Measurements from ENCODE around the gene FAM50B. TPM values are rescaled to one million over a fixed set of nuclear protein-coding genes. Genes with fewer than 3 reads are reported as not detected.
A peak's percentile ranks its signal among the peaks of the same experiment; 100 is the strongest.

The FAM50B gene
- total RNA-seq, 1 experiment from 2014 or later, result 3.3 TPM

DNA sequence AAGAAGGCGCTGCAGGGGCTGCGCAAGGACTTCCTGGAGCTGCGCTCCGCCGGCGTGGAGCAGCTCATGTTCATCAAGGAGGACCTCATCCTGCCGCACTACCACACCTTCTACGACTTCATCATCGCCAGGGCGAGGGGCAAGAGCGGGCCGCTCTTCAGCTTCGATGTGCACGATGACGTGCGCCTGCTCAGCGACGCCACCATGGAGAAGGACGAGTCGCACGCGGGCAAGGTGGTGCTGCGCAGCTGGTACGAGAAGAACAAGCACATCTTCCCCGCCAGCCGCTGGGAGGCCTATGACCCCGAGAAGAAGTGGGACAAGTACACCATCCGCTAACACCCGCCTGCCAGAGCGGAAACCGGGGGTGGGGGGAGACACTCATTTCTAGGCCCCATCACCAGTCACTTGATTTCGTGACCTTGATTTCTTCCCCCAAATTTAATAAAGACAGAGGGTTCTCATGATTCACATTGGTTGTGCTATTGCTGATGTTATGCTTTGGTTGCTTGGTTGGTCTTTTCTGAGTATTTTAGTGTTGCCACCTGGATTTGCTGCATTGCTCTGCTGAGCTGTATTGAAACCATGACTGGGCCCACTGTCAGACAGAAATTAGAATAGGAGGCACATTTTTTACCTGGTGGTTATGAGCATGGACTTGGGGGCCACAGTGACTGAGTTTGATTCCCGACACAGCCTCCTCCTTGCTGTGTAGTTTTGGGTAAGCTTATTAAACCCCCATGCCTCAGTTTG lies 1.5 kb downstream of the FAM50B start:
- no peak overlapping the region for H2BK120ac ChIP-seq (ENCODE audit: low read depth, low read length, poor library complexity, severe bottlenecking)
- H3K4ac ChIP-seq (ENCODE audit: low read depth, low read length), result no peak overlapping the region
- H3K14ac ChIP-seq (ENCODE audit: insufficient read depth, low read length), result no peak overlapping the region; the same call in 1 of the 2 replicates
- Mint-ChIP-seq H3K27ac (no peak overlapping the region), H3K27me3 (ENCODE audit: low read depth) (peaks cover 6% of the 10 kb centered on the region), H3K4me1 (peaks cover 7 to 9% of the 10 kb centered on the region in 2 experiments), H3K9me3 (no peaks in the 10 kb centered on the region), H3K4me3 (0 out of 5 replicates have a peak overlapping the region, but pooled peaks of 1 of the 2 experiments have one; percentile 17), H3K36me3 (ENCODE audit: insufficient read depth in 1 of 3, low read depth in 3 of 3) (peaks cover 2 to 14% (median 6%) of the 10 kb centered on the region in 3 experiments; a peak in 2 of 7 replicates)
- no peak overlapping the region for H2AK5ac ChIP-seq (ENCODE audit: insufficient read length, low read length)
- H2BK5ac ChIP-seq (ENCODE audit: insufficient read length, low read length), result no peak overlapping the region
- no peak overlapping the region for H3K18ac ChIP-seq (ENCODE audit: insufficient read length, low read depth, low read length)
- no peak overlapping the region for H4K91ac ChIP-seq (ENCODE audit: insufficient read length, low read depth, low read length)
- no peak overlapping the region for H4K5ac ChIP-seq (ENCODE audit: insufficient read length, low read depth, low read length)
- no peaks in the 10 kb centered on the region for H3K79me2 ChIP-seq (ENCODE audit: insufficient read depth, low read length)
- no peak overlapping the region for H3K27ac ChIP-seq (ENCODE audit: insufficient read length, low read depth, low read length)
- no peak overlapping the region for H3T11ph ChIP-seq (ENCODE audit: low read length)
- no peak overlapping the region for H3K56ac ChIP-seq (ENCODE audit: insufficient read length, low read depth, low read length)
- no peak overlapping the region for H2BK20ac ChIP-seq (ENCODE audit: low read depth, low read length, poor library complexity, severe bottlenecking)
- H3K4me2 ChIP-seq (ENCODE audit: insufficient read depth, insufficient read length, low read length), result no peak overlapping the region
- H2AFZ ChIP-seq (ENCODE audit: low read length), result no peak overlapping the region
- no CpG with 5 or more reads among the region's 33 CpGs for WGBS (ENCODE audit: extremely low coverage, insufficient read length, low lambda C conversion rate)
- no peaks in the 10 kb centered on the region for H3K79me1 ChIP-seq (ENCODE audit: insufficient read depth, low read depth, low read length, poor library complexity, severe bottlenecking)
- H3K23ac ChIP-seq (ENCODE audit: insufficient read length, low read depth, low read length), result no peak overlapping the region
- H4K8ac ChIP-seq (replicated peaks; ENCODE audit: insufficient read length, low read depth, low read length), result no peak overlapping the region
- DNase-seq, result no peak
- H2BK12ac ChIP-seq (ENCODE audit: insufficient read length, low read depth, low read length), result no peak overlapping the region
- no peaks in the 10 kb centered on the region for H3K9me3 ChIP-seq (ENCODE audit: control insufficient read depth, low read depth, low read length)
- H4K20me1 ChIP-seq (ENCODE audit: control insufficient read depth, insufficient read depth, insufficient read length), result no peaks in the 10 kb centered on the region
- H3K23me2 ChIP-seq (ENCODE audit: insufficient read length, low read depth, low read length, poor library complexity, severe bottlenecking), result peaks cover 4% of the 10 kb centered on the region
- no peak for TF ChIP-seq CTCF (conservative IDR thresholded peaks at IDR 0.05)
- 0 out of 2 replicates have a peak, but pooled peaks cover 3% of the 10 kb centered on the region for H3K4me1 ChIP-seq (ENCODE audit: insufficient read depth, low read length)
- no peaks in the 10 kb centered on the region for H3K27me3 ChIP-seq (ENCODE audit: insufficient read depth, low read length)
- no peak overlapping the region for H3K9ac ChIP-seq (ENCODE audit: extremely low read depth, insufficient read length, low read length)
- H2BK15ac ChIP-seq (ENCODE audit: low read depth, low read length), result no peak overlapping the region
